Uterus (tissue), 2 donors: Measurements from ENCODE around the gene DOK6.

Experiments used
- CTCF ChIP-seq, 4 experiments: fragments of 200-600 bp in 2 of 4; fragments of 450-650 bp in 2 of 4; sonication (generic) in 2 of 4; IDR thresholded peaks; one replicate each; pipeline ENCODE4 v1.5.1; 2016 to 2019; ENCODE audit warnings: antibody characterized with exemption in 4 of 4, mild to moderate bottlenecking in 2 of 4, moderate library complexity in 1 of 4
- POLR2A ChIP-seq, 2 donors: fragments of 450-650 bp; IDR thresholded peaks; one replicate each; pipeline ENCODE4 v1.6.1; 2016; ENCODE audit warnings: antibody characterized with exemption in 2 of 2, mild to moderate bottlenecking in 1 of 2, moderate library complexity in 1 of 2

DNA sequence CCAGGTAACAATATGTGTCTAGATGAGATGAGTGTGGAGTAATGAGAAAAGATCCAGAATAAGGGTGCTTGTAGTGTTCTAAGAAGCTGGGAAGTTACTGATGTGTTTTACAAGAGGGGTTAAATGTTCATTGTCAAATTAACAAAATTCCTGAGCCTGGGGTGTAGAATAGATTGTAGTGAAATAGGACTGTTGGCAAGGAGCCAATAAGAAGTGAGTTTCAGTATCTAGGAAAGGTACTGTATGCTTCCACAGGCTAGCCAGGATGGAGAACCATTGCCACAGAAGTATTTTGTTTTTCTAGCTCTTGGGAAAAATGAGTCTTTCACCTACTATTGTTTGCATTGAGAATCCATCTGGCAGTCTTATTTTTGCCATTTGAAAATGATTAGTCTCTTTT lies 10.5 kb downstream of the DOK6 start:
- TF ChIP-seq POLR2A (IDR thresholded peaks at IDR 0.05) = no peak
- TF ChIP-seq CTCF (IDR thresholded peaks at IDR 0.05) = no peak
